ENCODE results near the gene PDE11A. TPM values are rescaled to one million over a fixed set of nuclear protein-coding genes. Genes with fewer than 3 reads are reported as not detected.

PDE11A gene
- total and polyA plus RNA-seq, 2 donors from 2014 or later: 0.58 to 0.82 TPM

- no peak overlapping the region for H3K27ac ChIP-seq (ENCODE audit: low read depth in 2 of 2, low read length in 2 of 2)
- H3K4me3 ChIP-seq (ENCODE audit: low read length in 3 of 3): no peak overlapping the region
- intact Hi-C loops (cut with DNase I): no loop called here
- no peaks in the 10 kb centered on the region for H3K4me1 ChIP-seq (ENCODE audit: control insufficient read depth in 2 of 3, insufficient read depth in 2 of 3, low read depth in 1 of 3, low read length in 3 of 3)
- no peaks in the 10 kb centered on the region for H3K9me3 ChIP-seq (ENCODE audit: control insufficient read depth in 2 of 3, insufficient read depth in 1 of 3, low read length in 3 of 3)
- H3K27me3 ChIP-seq (ENCODE audit: control insufficient read depth, insufficient read depth, low read length): no peaks in the 10 kb centered on the region
- FAIRE-seq (no peak), DNase-seq (no peak)
- no peak overlapping the region for H3K9ac ChIP-seq (ENCODE audit: low read length in 3 of 3)
- TF ChIP-seq CTCF (IDR thresholded peaks at IDR 0.05; ENCODE audit: borderline replicate concordance, extremely low read depth, insufficient read depth): no peak
- H3K36me3 ChIP-seq (ENCODE audit: control insufficient read depth in 2 of 3, insufficient read depth in 3 of 3, low read length in 3 of 3): no peaks in the 10 kb centered on the region
These were observed 170.0 kb downstream of the PDE11A start for GRCh38 chr2:177902395-177903163.

- no peak for FAIRE-seq
- H3K27me3 ChIP-seq (ENCODE audit: control insufficient read depth, insufficient read depth, low read length): no peaks in the 10 kb centered on the region
- intact Hi-C loops (cut with DNase I): no loop called here
- no peak overlapping the region for H3K4me3 ChIP-seq (ENCODE audit: low read length in 3 of 3)
- no peak overlapping the region for H3K9ac ChIP-seq (ENCODE audit: low read length in 3 of 3)
- H3K36me3 ChIP-seq (ENCODE audit: control insufficient read depth in 2 of 3, insufficient read depth in 3 of 3, low read length in 3 of 3): no peaks in the 10 kb centered on the region
- TF ChIP-seq CTCF (IDR thresholded peaks at IDR 0.05; ENCODE audit: borderline replicate concordance, extremely low read depth, insufficient read depth): no peak
- DNase-seq: no peak
- no peak overlapping the region for H3K27ac ChIP-seq (ENCODE audit: low read depth in 2 of 2, low read length in 2 of 2)
- no peaks in the 10 kb centered on the region for H3K9me3 ChIP-seq (ENCODE audit: control insufficient read depth in 2 of 3, insufficient read depth in 1 of 3, low read length in 3 of 3)
- no peaks in the 10 kb centered on the region for H3K4me1 ChIP-seq (ENCODE audit: control insufficient read depth in 2 of 3, insufficient read depth in 2 of 3, low read depth in 1 of 3, low read length in 3 of 3)
These were observed 172.5 kb downstream of the PDE11A start for GRCh38 chr2:177900082-177900481.

GRCh38 chr2:177897278-177897677 is 175.3 kb downstream of the PDE11A start:
- Histone ChIP-seq H3K4me3 (ENCODE audit: low read length in 3 of 3) (no peak overlapping the region), H3K27me3 (ENCODE audit: control insufficient read depth, insufficient read depth, low read length) (no peaks in the 10 kb centered on the region), H3K9me3 (ENCODE audit: control insufficient read depth in 2 of 3, insufficient read depth in 1 of 3, low read length in 3 of 3) (no peaks in the 10 kb centered on the region), H3K9ac (ENCODE audit: low read length in 3 of 3) (no peak overlapping the region), H3K27ac (ENCODE audit: low read depth in 2 of 2, low read length in 2 of 2) (no peak overlapping the region), H3K36me3 (ENCODE audit: control insufficient read depth in 2 of 3, insufficient read depth in 3 of 3, low read length in 3 of 3) (no peaks in the 10 kb centered on the region), H3K4me1 (ENCODE audit: control insufficient read depth in 2 of 3, insufficient read depth in 2 of 3, low read depth in 1 of 3, low read length in 3 of 3) (no peaks in the 10 kb centered on the region)
- intact Hi-C loops (cut with DNase I): no loop called here
- DNase-seq (no peak), FAIRE-seq (no peak)
- TF ChIP-seq CTCF (IDR thresholded peaks at IDR 0.05; ENCODE audit: borderline replicate concordance, extremely low read depth, insufficient read depth): no peak

Data from kidney (tissue), 14 donors.